HCT116 (cell line): ENCODE data around the gene HERPUD2. TPM values are rescaled to one million over a fixed set of nuclear protein-coding genes. Genes with fewer than 3 reads are reported as not detected.

Experiments
- ATAC-seq: fragments of 200-7000 bp; cut with Tn5 transposase; 2 replicates; pipeline ENCODE4 v1.9.1; 2020; ENCODE audit warnings: mild to moderate bottlenecking, moderate library complexity
- BruUV-seq: library from RNA; stranded (reverse); fragments of 400-500 nt; replicated peaks from 2 replicates; lab custom pipeline; 2021; lab: Mats Ljungman, UMichigan
- CTCF ChIA-PET: fragments of 300-600 bp; sonication (Branson Sonifier 250); formaldehyde crosslinking; loops from one replicate; lab custom pipeline; 2021; ENCODE audit warnings: antibody characterized with exemption; lab: Charles Lee
- POLR2A ChIA-PET: fragments of 300-600, 350-600 bp; sonication (Branson Sonifier 250); formaldehyde crosslinking; loops from one replicate; lab custom pipeline; 2021; ENCODE audit warnings: antibody characterized with exemption; lab: Charles Lee
- RAD21 ChIA-PET, 2 experiments: fragments of 300-600 bp; sonication (Branson Sonifier 250); formaldehyde crosslinking; loops; one replicate each; lab custom pipeline; 2023; ENCODE audit warnings: low total read pairs in 2 of 2; ENCODE audit not compliant: uncharacterized antibody in 2 of 2, unreplicated experiment in 2 of 2, low non-redundant PET in 1 of 2; lab: Charles Lee
- DNase-seq: peaks from one replicate; pipeline ENCODE4 v3.0.0-alpha.2; 2010; ENCODE audit warnings: low read depth, low spot score
- H2AFZ ChIP-seq: fragments of 200-600 bp; shearing (Covaris generic), sonication (generic); 2 replicates; pipeline ENCODE4 v1.6.1; 2017; ENCODE audit warnings: low read depth, mixed run types, mixed read lengths, antibody characterized with exemption, low read length; ENCODE audit not compliant: poor library complexity, severe bottlenecking
- H3K27ac ChIP-seq: 2 replicates; pipeline ENCODE4 v1.5.1; 2012; ENCODE audit warnings: low read depth, low read length
- H3K27me3 ChIP-seq: fragments of 200-600 bp; sonication (generic); 2 replicates; pipeline ENCODE4 v1.6.1; 2016; ENCODE audit warnings: mixed run types, low read length, mixed read lengths; ENCODE audit not compliant: insufficient read depth
- H3K36me3 ChIP-seq, 2 experiments: fragments of 200-500 bp in 1 of 2; fragments of 200-600 bp in 1 of 2; sonication (Bioruptor generic) in 1 of 2; sonication (generic) in 1 of 2; 2 replicates each; pipeline versions ENCODE4 v1.5.1 to v1.6.1; 2014 to 2016; ENCODE audit warnings: low read length in 2 of 2, inconsistent platforms in 1 of 2, mixed read lengths in 1 of 2, mixed run types in 1 of 2; ENCODE audit not compliant: insufficient read depth in 2 of 2, control insufficient read depth in 1 of 2
- H3K4me1 ChIP-seq, 2 experiments: fragments of 200-600 bp in 1 of 2; sonication (generic) in 1 of 2; 2 replicates each; pipeline versions ENCODE4 v1.5.1 to v1.6.1; 2012 to 2017; ENCODE audit warnings: low read length in 2 of 2, inconsistent platforms in 1 of 2, mild to moderate bottlenecking in 1 of 2, mixed read lengths in 1 of 2, mixed run types in 1 of 2, moderate library complexity in 1 of 2; ENCODE audit not compliant: insufficient read depth in 2 of 2, control insufficient read depth in 1 of 2
- H3K4me2 ChIP-seq: fragments of 200-600 bp; sonication (generic); 2 replicates; pipeline ENCODE4 v1.6.1; 2017; ENCODE audit warnings: mixed run types, low read length, mixed read lengths
- H3K4me3 ChIP-seq, 2 experiments: fragments of 200-600 bp in 1 of 2; sonication (generic) in 1 of 2; replicated peaks in 1 of 2; 2 replicates each; pipeline ENCODE4 v1.5.1; 2011 to 2016; ENCODE audit warnings: low read length in 2 of 2, control low read depth in 1 of 2, low read depth in 1 of 2, mild to moderate bottlenecking in 1 of 2, mixed read lengths in 1 of 2, mixed run types in 1 of 2
- H3K79me2 ChIP-seq: fragments of 200-600 bp; sonication (generic); 2 replicates; pipeline ENCODE4 v1.6.1; 2017; ENCODE audit warnings: mild to moderate bottlenecking, mixed run types, low read length, moderate library complexity, mixed read lengths; ENCODE audit not compliant: insufficient read depth
- H3K9ac ChIP-seq: fragments of 200-600 bp; sonication (generic); 2 replicates; pipeline ENCODE4 v1.6.1; 2016; ENCODE audit warnings: low read length, mixed read lengths
- H3K9me2 ChIP-seq: fragments of 200-600 bp; sonication (generic), shearing (Covaris generic); 2 replicates; pipeline ENCODE4 v1.6.1; 2017; ENCODE audit warnings: mixed run types, mild to moderate bottlenecking, moderate library complexity; ENCODE audit not compliant: insufficient read depth
- H3K9me3 ChIP-seq, 2 experiments: fragments of 200-500 bp in 1 of 2; fragments of 200-600 bp in 1 of 2; sonication (Bioruptor generic) in 1 of 2; sonication (generic) in 1 of 2; 2 replicates each; pipeline ENCODE4 v1.6.1; 2014 to 2017; ENCODE audit warnings: low read length in 2 of 2, mixed read lengths in 2 of 2, inconsistent platforms in 1 of 2, low read depth in 1 of 2, mild to moderate bottlenecking in 1 of 2, mixed run types in 1 of 2, moderate library complexity in 1 of 2; ENCODE audit not compliant: control insufficient read depth in 1 of 2, insufficient read depth in 1 of 2
- H4K20me1 ChIP-seq: fragments of 200-600 bp; sonication (generic), shearing (Covaris generic); 2 replicates; pipeline ENCODE4 v1.6.1; 2017; ENCODE audit warnings: mixed run types, mild to moderate bottlenecking, moderate library complexity; ENCODE audit not compliant: insufficient read depth
- ATF3 ChIP-seq: IDR thresholded peaks from 2 replicates; pipeline ENCODE4 v1.6.1; 2012
- CBX3 ChIP-seq: IDR thresholded peaks from 2 replicates; pipeline ENCODE4 v1.6.1; 2012; ENCODE audit warnings: low read depth
- CEBPB ChIP-seq: IDR thresholded peaks from 2 replicates; pipeline ENCODE4 v1.6.1; 2012; ENCODE audit warnings: low read depth
- EGR1 ChIP-seq: IDR thresholded peaks from 2 replicates; pipeline ENCODE4 v1.6.1; 2012; ENCODE audit warnings: low read depth
- ELF1 ChIP-seq: IDR thresholded peaks from 2 replicates; pipeline ENCODE4 v1.6.1; 2012; ENCODE audit warnings: low read depth, borderline replicate concordance
- EZH2 ChIP-seq: fragments of 200-600 bp; sonication (generic); IDR thresholded peaks from 2 replicates; pipeline ENCODE4 v1.6.1; 2017; ENCODE audit warnings: antibody characterized with exemption, mixed run types
- EZH2phosphoT487 ChIP-seq: fragments of 200-600 bp; IDR thresholded peaks from 2 replicates; pipeline ENCODE4 v1.6.1; 2018; ENCODE audit warnings: antibody characterized with exemption, borderline replicate concordance
- FOSL1 ChIP-seq: IDR thresholded peaks from 2 replicates; pipeline ENCODE4 v1.6.1; 2012; ENCODE audit warnings: low read depth
- POLR2A ChIP-seq: IDR thresholded peaks from 2 replicates; pipeline ENCODE4 v1.7.0; 2011; ENCODE audit warnings: borderline replicate concordance; ENCODE audit not compliant: insufficient read depth, insufficient read length; ENCODE audit errors: extremely low read depth
- POLR2AphosphoS5 ChIP-seq: IDR thresholded peaks from 2 replicates; pipeline ENCODE4 v1.6.1; 2011; ENCODE audit warnings: mild to moderate bottlenecking, low read depth, low read length, moderate library complexity
- SIN3A ChIP-seq: IDR thresholded peaks from 2 replicates; pipeline ENCODE4 v1.6.1; 2012; ENCODE audit warnings: low read depth
- SP1 ChIP-seq: IDR thresholded peaks from 2 replicates; pipeline ENCODE4 v1.6.1; 2012; ENCODE audit warnings: low read depth
- SRF ChIP-seq: IDR thresholded peaks from 2 replicates; pipeline ENCODE4 v1.6.1; 2012; ENCODE audit warnings: low read depth
- TCF7L2 ChIP-seq: IDR thresholded peaks from 2 replicates; pipeline ENCODE4 v1.7.0; 2011; ENCODE audit warnings: borderline replicate concordance, inconsistent platforms; ENCODE audit not compliant: insufficient read depth, insufficient read length; ENCODE audit errors: extremely low read depth
- YY1 ChIP-seq: IDR thresholded peaks from 2 replicates; pipeline ENCODE4 v1.6.1; 2011; ENCODE audit warnings: low read length, low read depth, moderate library complexity, mild to moderate bottlenecking; ENCODE audit not compliant: insufficient replicate concordance; ENCODE audit errors: extremely low read depth
- ZBTB33 ChIP-seq: IDR thresholded peaks from 2 replicates; pipeline ENCODE4 v1.6.1; 2011; ENCODE audit warnings: mild to moderate bottlenecking, low read length, moderate library complexity; ENCODE audit not compliant: insufficient replicate concordance; ENCODE audit errors: extremely low read depth
- ZFX ChIP-seq: fragments of 450-650 bp; IDR thresholded peaks from 2 replicates; pipeline ENCODE4 v1.6.1; 2017
- ZNF274 ChIP-seq: fragments of 200-500 bp; sonication (Bioruptor generic); IDR thresholded peaks from 2 replicates; pipeline ENCODE4 v1.6.1; 2014; ENCODE audit warnings: mild to moderate bottlenecking, low read depth, low read length, inconsistent platforms
- intact Hi-C: fragments of 100-400 bp; cut with micrococcal nuclease; formaldehyde crosslinking; loops from 2 replicates; pipeline ENCODE4 v1.10.0; 2022
- total RNA-seq: library from RNA; stranded (reverse); gene quantifications from one replicate; pipeline ENCODE4 v1.2.1, GENCODE V29; 2021; ENCODE audit not compliant: unreplicated experiment

The HERPUD2 gene
- total RNA-seq, 1 experiment from 2014 or later, result 20.5 TPM

- Histone ChIP-seq H3K27me3 (no peaks in the 10 kb centered on the region), H3K4me3 (peak overlapping the region; percentile 81 to 86), H3K4me1 (peaks cover 3 to 34% of the 10 kb centered on the region in 2 experiments), H3K9me2 (no peaks in the 10 kb centered on the region), H3K9me3 (no peaks in the 10 kb centered on the region), H3K36me3 (no peaks in the 10 kb centered on the region), H3K27ac (peak overlapping the region; percentile 80), H3K79me2 (peaks cover 40% of the 10 kb centered on the region), H3K4me2 (peak overlapping the region; percentile 92), H3K9ac (peak overlapping the region; percentile 89), H4K20me1 (no peaks in the 10 kb centered on the region), H2AFZ (no peak overlapping the region)
- DNase-seq (no peak), ATAC-seq (peak; percentile 1; the same call in 1 of the 2 replicates)
- CTCF ChIA-PET, result no interaction called here
- intact Hi-C loops, result no loop called here
- POLR2A ChIA-PET, result interaction anchor here (2.1 kb wide), 1 partner anchor 105 kb away, joined by 6 read pairs; the partner anchor contains the start of gene SEPTIN7
- BruUV-seq, result no TSS peak
- RAD21 ChIA-PET, result no interaction called here
- no peak for TF ChIP-seq POLR2AphosphoS5
- TF ChIP-seq EGR1, result no peak
- TF ChIP-seq YY1, result no peak
- no peak for TF ChIP-seq ZBTB33
- TF ChIP-seq TCF7L2, result no peak
- TF ChIP-seq EZH2, result no peak
- TF ChIP-seq POLR2A, result no peak
- TF ChIP-seq SIN3A, result no peak
- no peak for TF ChIP-seq ATF3
- no peak for TF ChIP-seq FOSL1
- no peak for TF ChIP-seq SRF
- no peak for TF ChIP-seq EZH2phosphoT487
- no peak for TF ChIP-seq ZNF274
- no peak for TF ChIP-seq ZFX
- no peak for TF ChIP-seq CEBPB
- no peak for TF ChIP-seq ELF1
- no peak for TF ChIP-seq SP1
- TF ChIP-seq CBX3, result no peak
Observed at GRCh38 chr7:35695473-35695850, 527 bp upstream of the HERPUD2 start.
